Neural progenitor cell (in vitro differentiated cells): ENCODE data around the gene GPRIN2. TPM values are rescaled to one million over a fixed set of nuclear protein-coding genes. Genes with fewer than 3 reads are reported as not detected.
A peak's percentile ranks its signal among the peaks of the same experiment; 100 is the strongest.

Source experiments
- DNase-seq: peaks from one replicate; pipeline ENCODE4 v3.0.0-alpha.2; 2016; ENCODE audit warnings: low spot score
- H2AFZ ChIP-seq: fragments of 200-600 bp; sonication (generic); replicated peaks from 2 replicates; pipeline ENCODE4 v1.6.1; 2016; ENCODE audit warnings: antibody characterized with exemption
- H3F3A ChIP-seq: fragments of 200-600 bp; sonication (generic); 2 replicates; pipeline ENCODE4 v1.6.1; 2016; ENCODE audit warnings: antibody characterized with exemption, low read depth
- H3K27ac ChIP-seq: fragments of 200-600 bp; sonication (generic); 2 replicates; pipeline ENCODE4 v1.5.1; 2016; ENCODE audit warnings: mild to moderate bottlenecking
- H3K27me3 ChIP-seq: fragments of 200-600 bp; sonication (generic); 2 replicates; pipeline ENCODE4 v1.6.1; 2016; ENCODE audit warnings: mild to moderate bottlenecking, moderate library complexity
- H3K36me3 ChIP-seq: fragments of 200-600 bp; sonication (generic); 2 replicates; pipeline ENCODE4 v1.5.1; 2016
- H3K4me1 ChIP-seq: fragments of 200-600 bp; sonication (generic); 2 replicates; pipeline ENCODE4 v1.6.1; 2016; ENCODE audit warnings: mixed run types
- H3K4me2 ChIP-seq: fragments of 200-600 bp; sonication (generic); 2 replicates; pipeline ENCODE4 v1.6.1; 2016
- H3K4me3 ChIP-seq: fragments of 200-600 bp; sonication (generic); 2 replicates; pipeline ENCODE4 v1.5.1; 2016
- H3K79me2 ChIP-seq: fragments of 200-600 bp; sonication (generic); 2 replicates; pipeline ENCODE4 v1.6.1; 2016; ENCODE audit warnings: low read depth
- H3K9ac ChIP-seq: fragments of 200-600 bp; sonication (generic); 2 replicates; pipeline ENCODE4 v1.6.1; 2016
- H3K9me3 ChIP-seq: fragments of 200-600 bp; sonication (generic); 2 replicates; pipeline ENCODE4 v1.5.1; 2016; ENCODE audit warnings: low read depth
- H4K20me1 ChIP-seq: fragments of 200-600 bp; sonication (generic); 2 replicates; pipeline ENCODE4 v1.6.1; 2016; ENCODE audit warnings: low read depth
- H3K27ac Mint-ChIP-seq: 3 replicates; pipeline ENCODE4 v1.8.0; 2021; ENCODE audit warnings: mixed read lengths
- H3K27me3 Mint-ChIP-seq: 2 replicates; pipeline ENCODE4 v1.8.0; 2022; ENCODE audit warnings: low read depth, mild to moderate bottlenecking, inconsistent platforms, moderate library complexity, mixed read lengths; ENCODE audit not compliant: insufficient read depth
- H3K36me3 Mint-ChIP-seq: 3 replicates; pipeline ENCODE4 v1.8.0; 2021; ENCODE audit warnings: mixed read lengths
- H3K4me1 Mint-ChIP-seq: 3 replicates; pipeline ENCODE4 v1.8.0; 2021; ENCODE audit warnings: mixed read lengths
- H3K4me3 Mint-ChIP-seq: 3 replicates; pipeline ENCODE4 v1.8.0; 2021; ENCODE audit warnings: mild to moderate bottlenecking, moderate library complexity, mixed read lengths
- H3K9me3 Mint-ChIP-seq: 3 replicates; pipeline ENCODE4 v1.8.0; 2020; ENCODE audit warnings: mixed read lengths
- CTCF ChIP-seq: fragments of 200-600 bp; sonication (generic); IDR thresholded peaks from 2 replicates; pipeline ENCODE4 v1.5.1; 2017; ENCODE audit warnings: antibody characterized with exemption, mild to moderate bottlenecking
- EZH2 ChIP-seq: fragments of 200-600 bp; sonication (generic); IDR thresholded peaks from 2 replicates; pipeline ENCODE4 v1.6.1; 2017; ENCODE audit warnings: antibody characterized with exemption, mild to moderate bottlenecking, moderate library complexity
- EZH2phosphoT487 ChIP-seq: fragments of 200-600 bp; sonication (generic); IDR thresholded peaks from 2 replicates; pipeline ENCODE4 v1.6.1; 2017; ENCODE audit warnings: antibody characterized with exemption
- total RNA-seq: library from RNA; depleted of rRNA; stranded (reverse); fragments of >200 nt; gene quantifications from 2 replicates; pipeline ENCODE4 v1.2.3, GENCODE V29; 2015; ENCODE audit warnings: low replicate concordance

Gene GPRIN2
- total RNA-seq, 1 donor from 2014 or later: 6.9 TPM

GRCh38 chr10:46525824-46526681 is 30.4 kb downstream of the GPRIN2 start:
- no peaks in the 10 kb centered on the region for H3K9me3 ChIP-seq
- H3K4me2 ChIP-seq: no peak overlapping the region
- no peaks in the 10 kb centered on the region for H3K36me3 ChIP-seq
- no peak overlapping the region for H2AFZ ChIP-seq
- no peak overlapping the region for H3K27ac Mint-ChIP-seq
- no peaks in the 10 kb centered on the region for H3K4me1 ChIP-seq
- no peaks in the 10 kb centered on the region for H3K9me3 Mint-ChIP-seq
- no peak overlapping the region for H3K4me3 Mint-ChIP-seq
- no peaks in the 10 kb centered on the region for H3K36me3 Mint-ChIP-seq
- TF ChIP-seq EZH2 (no peak), CTCF (no peak), EZH2phosphoT487 (no peak)
- no peaks in the 10 kb centered on the region for H4K20me1 ChIP-seq
- H3K9ac ChIP-seq: no peak overlapping the region
- H3K4me3 ChIP-seq: no peak overlapping the region
- H3K27me3 Mint-ChIP-seq: no peaks in the 10 kb centered on the region
- H3K4me1 Mint-ChIP-seq: no peaks in the 10 kb centered on the region
- H3F3A ChIP-seq: peaks cover 14% of the 10 kb centered on the region
- H3K27ac ChIP-seq: no peak overlapping the region
- DNase-seq: no peak
- no peaks in the 10 kb centered on the region for H3K27me3 ChIP-seq
- H3K79me2 ChIP-seq: no peaks in the 10 kb centered on the region

DNA sequence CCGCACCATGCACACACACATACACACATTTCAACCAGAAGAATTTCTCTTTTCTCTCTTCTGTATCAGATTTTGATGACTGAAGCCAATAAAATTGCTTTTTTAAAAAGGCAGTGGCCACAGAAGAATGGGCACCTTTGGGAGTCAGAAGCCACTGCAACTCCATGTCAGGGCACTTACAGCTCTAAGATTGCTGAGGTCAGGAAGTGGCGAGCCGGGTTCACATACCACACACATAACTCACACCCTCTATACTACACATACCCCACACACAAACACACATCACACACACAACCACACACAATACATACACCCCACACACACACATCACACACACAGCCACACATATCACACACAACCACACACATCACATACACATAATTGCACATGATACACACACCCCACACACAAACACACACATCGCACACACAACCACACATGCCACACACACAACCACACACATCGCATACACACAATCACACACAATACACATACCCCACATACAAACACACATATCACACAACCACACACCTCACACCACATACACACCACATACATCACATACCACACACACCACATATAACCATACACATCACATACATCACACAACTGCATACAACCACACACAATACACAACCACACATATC is 31.2 kb downstream of the GPRIN2 start:
- H3K4me1 Mint-ChIP-seq: no peaks in the 10 kb centered on the region
- Histone ChIP-seq H3K9ac (no peak overlapping the region), H3F3A (peaks cover 14% of the 10 kb centered on the region), H2AFZ (no peak overlapping the region), H3K27ac (no peak overlapping the region), H3K9me3 (no peaks in the 10 kb centered on the region), H4K20me1 (no peaks in the 10 kb centered on the region), H3K4me1 (no peaks in the 10 kb centered on the region), H3K4me3 (no peak overlapping the region), H3K36me3 (no peaks in the 10 kb centered on the region), H3K4me2 (no peak overlapping the region), H3K27me3 (no peaks in the 10 kb centered on the region), H3K79me2 (no peaks in the 10 kb centered on the region)
- no peaks in the 10 kb centered on the region for H3K9me3 Mint-ChIP-seq
- H3K36me3 Mint-ChIP-seq: no peaks in the 10 kb centered on the region
- H3K4me3 Mint-ChIP-seq: no peak overlapping the region
- TF ChIP-seq EZH2phosphoT487 (no peak), EZH2 (no peak), CTCF (no peak)
- H3K27me3 Mint-ChIP-seq: no peaks in the 10 kb centered on the region
- H3K27ac Mint-ChIP-seq: no peak overlapping the region
- DNase-seq: no peak

- no peak overlapping the region for H3K4me3 Mint-ChIP-seq
- Histone ChIP-seq H3K27ac (no peak overlapping the region), H3F3A (peaks cover 14% of the 10 kb centered on the region), H3K4me2 (no peak overlapping the region), H3K79me2 (no peaks in the 10 kb centered on the region), H3K9me3 (no peaks in the 10 kb centered on the region), H3K4me1 (no peaks in the 10 kb centered on the region), H2AFZ (no peak overlapping the region), H3K36me3 (no peaks in the 10 kb centered on the region), H3K9ac (no peak overlapping the region), H3K4me3 (no peak overlapping the region), H3K27me3 (no peaks in the 10 kb centered on the region), H4K20me1 (no peaks in the 10 kb centered on the region)
- no peak for TF ChIP-seq CTCF
- peak; percentile 39 for DNase-seq
- H3K9me3 Mint-ChIP-seq: no peaks in the 10 kb centered on the region
- H3K27ac Mint-ChIP-seq: no peak overlapping the region
- no peaks in the 10 kb centered on the region for H3K4me1 Mint-ChIP-seq
- no peaks in the 10 kb centered on the region for H3K36me3 Mint-ChIP-seq
- H3K27me3 Mint-ChIP-seq: no peaks in the 10 kb centered on the region
These were observed 31.8 kb downstream of the GPRIN2 start for GRCh38 chr10:46524472-46525176.
